ENCODE results near the gene EME2.

- TF ChIP-seq, protein P1, sequence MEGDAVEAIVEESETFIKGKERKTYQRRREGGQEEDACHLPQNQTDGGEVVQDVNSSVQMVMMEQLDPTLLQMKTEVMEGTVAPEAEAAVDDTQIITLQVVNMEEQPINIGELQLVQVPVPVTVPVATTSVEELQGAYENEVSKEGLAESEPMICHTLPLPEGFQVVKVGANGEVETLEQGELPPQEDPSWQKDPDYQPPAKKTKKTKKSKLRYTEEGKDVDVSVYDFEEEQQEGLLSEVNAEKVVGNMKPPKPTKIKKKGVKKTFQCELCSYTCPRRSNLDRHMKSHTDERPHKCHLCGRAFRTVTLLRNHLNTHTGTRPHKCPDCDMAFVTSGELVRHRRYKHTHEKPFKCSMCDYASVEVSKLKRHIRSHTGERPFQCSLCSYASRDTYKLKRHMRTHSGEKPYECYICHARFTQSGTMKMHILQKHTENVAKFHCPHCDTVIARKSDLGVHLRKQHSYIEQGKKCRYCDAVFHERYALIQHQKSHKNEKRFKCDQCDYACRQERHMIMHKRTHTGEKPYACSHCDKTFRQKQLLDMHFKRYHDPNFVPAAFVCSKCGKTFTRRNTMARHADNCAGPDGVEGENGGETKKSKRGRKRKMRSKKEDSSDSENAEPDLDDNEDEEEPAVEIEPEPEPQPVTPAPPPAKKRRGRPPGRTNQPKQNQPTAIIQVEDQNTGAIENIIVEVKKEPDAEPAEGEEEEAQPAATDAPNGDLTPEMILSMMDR (IDR thresholded peaks at IDR 0.05), result no peak
- TF ChIP-seq POLR2A (IDR thresholded peaks at IDR 0.05), result no peak
Observed at GRCh38 chr16:1734816-1735215, 37.8 kb upstream of the EME2 start.
